OCI-LY1 (cell line): ENCODE measurements around the gene FADD.

Experiments
- H2AFZ ChIP-seq: fragments of 200-600 bp; sonication (generic), shearing (Covaris generic); 2 replicates; pipeline ENCODE4 v1.6.0; 2014; ENCODE audit warnings: antibody characterized with exemption, mild to moderate bottlenecking, low read length
- H3F3A ChIP-seq: fragments of 200-600 bp; sonication (generic), shearing (Covaris generic); 2 replicates; pipeline ENCODE4 v1.6.0; 2014; ENCODE audit warnings: mild to moderate bottlenecking, antibody characterized with exemption, low read length, moderate library complexity; ENCODE audit not compliant: insufficient read depth
- H3K27ac ChIP-seq: fragments of 200-600 bp; sonication (generic); 2 replicates; pipeline ENCODE4 v1.5.1; 2014; ENCODE audit warnings: low read length, mixed run types, mild to moderate bottlenecking, low read depth; ENCODE audit not compliant: poor library complexity, severe bottlenecking
- H3K27me3 ChIP-seq: fragments of 200-600 bp; sonication (generic); 2 replicates; pipeline ENCODE4 v1.6.0; 2014; ENCODE audit warnings: antibody characterized with exemption, mild to moderate bottlenecking, low read length, moderate library complexity; ENCODE audit not compliant: insufficient read depth
- H3K36me3 ChIP-seq: fragments of 200-600 bp; sonication (generic); 2 replicates; pipeline ENCODE4 v1.6.1; 2014; ENCODE audit warnings: mild to moderate bottlenecking, antibody characterized with exemption, low read length, moderate library complexity, mixed read lengths; ENCODE audit not compliant: insufficient read depth
- H3K4me1 ChIP-seq: fragments of 200-600 bp; sonication (generic); 2 replicates; pipeline ENCODE4 v1.5.1; 2014; ENCODE audit warnings: mild to moderate bottlenecking, low read length, moderate library complexity; ENCODE audit not compliant: insufficient read depth, severe bottlenecking
- H3K4me2 ChIP-seq: fragments of 200-600 bp; sonication (generic), shearing (Covaris generic); 2 replicates; pipeline ENCODE4 v1.6.1; 2014; ENCODE audit warnings: low read length
- H3K4me3 ChIP-seq: fragments of 200-600 bp; sonication (generic); 2 replicates; pipeline ENCODE4 v1.5.1; 2014; ENCODE audit warnings: low read length, low read depth, mild to moderate bottlenecking, mixed read lengths; ENCODE audit not compliant: poor library complexity, severe bottlenecking
- H3K79me2 ChIP-seq: fragments of 200-600 bp; shearing (Covaris generic); 2 replicates; pipeline ENCODE4 v1.6.1; 2016; ENCODE audit warnings: mixed run types, low read length, mixed read lengths; ENCODE audit not compliant: insufficient read depth
- H3K9ac ChIP-seq: fragments of 200-600 bp; sonication (generic), shearing (Covaris generic); 2 replicates; pipeline ENCODE4 v1.6.1; 2014; ENCODE audit warnings: mild to moderate bottlenecking, low read length, mixed read lengths
- H3K9me2 ChIP-seq: fragments of 200-600 bp; sonication (generic), shearing (Covaris generic); 2 replicates; pipeline ENCODE4 v1.6.1; 2014; ENCODE audit warnings: low read depth, mild to moderate bottlenecking, low read length, mixed read lengths
- H3K9me3 ChIP-seq: fragments of 200-600 bp; shearing (Covaris generic); 2 replicates; pipeline ENCODE4 v1.6.1; 2014; ENCODE audit warnings: low read length, mixed read lengths
- H4K20me1 ChIP-seq: fragments of 200-600 bp; sonication (generic), shearing (Covaris generic); 2 replicates; pipeline ENCODE4 v1.6.0; 2016; ENCODE audit warnings: mild to moderate bottlenecking, low read length; ENCODE audit not compliant: insufficient read depth
- CTCF ChIP-seq: fragments of 200-600 bp; sonication (generic), shearing (Covaris generic); IDR thresholded peaks from 2 replicates; pipeline ENCODE4 v1.5.1; 2017; ENCODE audit warnings: mild to moderate bottlenecking, antibody characterized with exemption, low read length, moderate library complexity, mixed read lengths
- EZH2 ChIP-seq: fragments of 200-600 bp; sonication (generic), shearing (Covaris generic); IDR thresholded peaks from 2 replicates; pipeline ENCODE4 v1.8.0; 2017; ENCODE audit warnings: borderline replicate concordance, mixed run types, mild to moderate bottlenecking, antibody characterized with exemption, low read length, moderate library complexity, mixed read lengths

The FADD gene

GRCh38 chr11:70161043-70161625, 42.0 kb upstream of the FADD start:
- no peak overlapping the region for H3K4me3 ChIP-seq
- no peak overlapping the region for H3K27ac ChIP-seq
- H4K20me1 ChIP-seq = no peaks in the 10 kb centered on the region
- no peaks in the 10 kb centered on the region for H3K9me3 ChIP-seq
- no peak overlapping the region for H3K9ac ChIP-seq
- no peaks in the 10 kb centered on the region for H3F3A ChIP-seq
- no peak overlapping the region for H3K4me2 ChIP-seq
- H3K4me1 ChIP-seq = no peaks in the 10 kb centered on the region
- H3K9me2 ChIP-seq = no peaks in the 10 kb centered on the region
- no peaks in the 10 kb centered on the region; the same call in 1 of the 2 replicates for H3K27me3 ChIP-seq
- H3K36me3 ChIP-seq = no peaks in the 10 kb centered on the region
- TF ChIP-seq CTCF (no peak), EZH2 (no peak)
- H3K79me2 ChIP-seq = no peaks in the 10 kb centered on the region
- H2AFZ ChIP-seq = no peak overlapping the region

GRCh38 chr11:70164705-70165104, 38.4 kb upstream of the FADD start:
- Histone ChIP-seq H3K9me3 (no peaks in the 10 kb centered on the region), H4K20me1 (no peaks in the 10 kb centered on the region), H3K4me1 (no peaks in the 10 kb centered on the region), H3K27ac (no peak overlapping the region), H3K9ac (no peak overlapping the region), H2AFZ (no peak overlapping the region), H3K36me3 (no peaks in the 10 kb centered on the region), H3K4me3 (no peak overlapping the region), H3K4me2 (no peak overlapping the region), H3K9me2 (no peaks in the 10 kb centered on the region), H3F3A (no peaks in the 10 kb centered on the region), H3K27me3 (no peaks in the 10 kb centered on the region; the same call in 1 of the 2 replicates), H3K79me2 (no peaks in the 10 kb centered on the region)
- TF ChIP-seq CTCF (no peak), EZH2 (no peak)

GRCh38 chr11:70167120-70167519, 36.0 kb upstream of the FADD start:
- H3K9me2 ChIP-seq = no peaks in the 10 kb centered on the region
- TF ChIP-seq CTCF = no peak
- H3K79me2 ChIP-seq = no peaks in the 10 kb centered on the region
- H3K4me3 ChIP-seq = no peak overlapping the region
- H2AFZ ChIP-seq = no peak overlapping the region
- no peak overlapping the region for H3K27ac ChIP-seq
- no peaks in the 10 kb centered on the region for H4K20me1 ChIP-seq
- no peak overlapping the region for H3K9ac ChIP-seq
- H3K4me1 ChIP-seq = no peaks in the 10 kb centered on the region
- no peaks in the 10 kb centered on the region for H3F3A ChIP-seq
- no peaks in the 10 kb centered on the region for H3K9me3 ChIP-seq
- H3K36me3 ChIP-seq = no peaks in the 10 kb centered on the region
- H3K27me3 ChIP-seq = no peaks in the 10 kb centered on the region; the same call in 1 of the 2 replicates
- H3K4me2 ChIP-seq = no peak overlapping the region
